GM12878 (cell line): Measurements from ENCODE around the gene LPAR5. TPM values are rescaled to one million over a fixed set of nuclear protein-coding genes. Genes with fewer than 3 reads are reported as not detected.
A peak's percentile ranks its signal among the peaks of the same experiment; 100 is the strongest.

Experiments used
- ATAC-seq: fragments of 200-7000 bp; cut with Tn5 transposase; 3 replicates; pipeline ENCODE4 v1.9.1; 2020; ENCODE audit warnings: mild to moderate bottlenecking, moderate library complexity
- BruUV-seq: library from RNA; stranded (reverse); fragments of 400-500 nt; replicated peaks from 2 replicates; lab custom pipeline; 2021; lab: Mats Ljungman, UMichigan
- CTCF ChIA-PET: fragments of 300-600 bp; sonication (Branson Sonifier 250); formaldehyde crosslinking; extraction: SDS; loops from one replicate; lab custom pipeline; 2021; ENCODE audit warnings: inconsistent platforms; lab: Yijun Ruan, JAX
- POLR2A ChIA-PET: fragments of 350-600 bp; formaldehyde crosslinking; extraction: SDS; loops from one replicate; lab custom pipeline; 2021; ENCODE audit warnings: inconsistent platforms; lab: Charles Lee
- RAD21 ChIA-PET: fragments of 300-600 bp; sonication (Branson Sonifier 250); formaldehyde crosslinking; loops from one replicate; lab custom pipeline; 2023; ENCODE audit warnings: antibody characterized with exemption; ENCODE audit not compliant: unreplicated experiment; lab: Charles Lee
- SMC1A ChIA-PET: fragments of 300-600 bp; sonication (Branson Sonifier 250); formaldehyde crosslinking; loops from one replicate; lab custom pipeline; 2023; ENCODE audit not compliant: unreplicated experiment, uncharacterized antibody; lab: Charles Lee
- DNase-seq: peaks from one replicate; pipeline ENCODE4 v3.0.0-alpha.2; 2011; ENCODE audit warnings: low read depth, low spot score
- FAIRE-seq: peaks from 3 replicates; lab custom pipeline; 2011; peaks lifted over from hg19 to GRCh38; lab: Jason Lieb, UNC
- H2AFZ ChIP-seq: 2 replicates; pipeline ENCODE4 v1.6.0; 2011; ENCODE audit warnings: low read depth, low read length, control low read depth; ENCODE audit not compliant: control insufficient read depth
- H3K27ac ChIP-seq: 2 replicates; pipeline ENCODE4 v1.5.1; 2011; ENCODE audit warnings: control low read depth; ENCODE audit not compliant: control insufficient read depth, insufficient read depth
- H3K27me3 ChIP-seq, 2 experiments: replicated peaks in 1 of 2; 2 replicates each; pipeline versions ENCODE4 v1.6.0 to v1.6.1; 2011; ENCODE audit warnings: low read length in 1 of 2; ENCODE audit not compliant: control insufficient read depth in 2 of 2, insufficient read depth in 2 of 2
- H3K36me3 ChIP-seq, 2 experiments: 2 replicates each; pipeline ENCODE4 v1.5.1; 2011; ENCODE audit warnings: low read length in 1 of 2; ENCODE audit not compliant: control insufficient read depth in 2 of 2, insufficient read depth in 2 of 2
- H3K4me1 ChIP-seq: 2 replicates; pipeline ENCODE4 v1.6.1; 2011; ENCODE audit warnings: mild to moderate bottlenecking, low read length, moderate library complexity, mixed read lengths; ENCODE audit not compliant: control insufficient read depth, insufficient read depth
- H3K4me2 ChIP-seq: 2 replicates; pipeline ENCODE4 v1.6.0; 2011; ENCODE audit warnings: control low read depth; ENCODE audit not compliant: control insufficient read depth, insufficient read depth
- H3K4me3 ChIP-seq: fragments of 200-600 bp; sonication (generic); 2 replicates; pipeline ENCODE4 v1.5.1; 2016
- H3K79me2 ChIP-seq: 2 replicates; pipeline ENCODE4 v1.6.0; 2011; ENCODE audit warnings: low read length; ENCODE audit not compliant: control insufficient read depth, insufficient read depth
- H3K9ac ChIP-seq: 2 replicates; pipeline ENCODE4 v1.8.0; 2011; ENCODE audit warnings: low read length, control low read depth, mixed read lengths; ENCODE audit not compliant: control insufficient read depth, insufficient read depth
- H3K9me3 ChIP-seq: replicated peaks from 3 replicates; pipeline ENCODE4 v1.5.1; 2011; ENCODE audit warnings: mild to moderate bottlenecking, low read length; ENCODE audit not compliant: control insufficient read depth, insufficient read depth
- H4K20me1 ChIP-seq: 2 replicates; pipeline ENCODE4 v1.6.0; 2011; ENCODE audit not compliant: control insufficient read depth, insufficient read depth
- CEBPB ChIP-seq, 2 experiments: fragments of 150-350 bp in 1 of 2; IDR thresholded peaks; 2 replicates each; pipeline ENCODE4 v1.6.1; 2012 to 2014; ENCODE audit warnings: low read depth in 2 of 2, low read length in 2 of 2, borderline replicate concordance in 1 of 2, inconsistent platforms in 1 of 2
- EP300 ChIP-seq, 2 experiments: fragments of 150-350 bp in 1 of 2; IDR thresholded peaks; 2 replicates each; pipeline ENCODE4 v1.6.1; 2011 to 2012; ENCODE audit warnings: low read depth in 2 of 2, low read length in 2 of 2, borderline replicate concordance in 1 of 2, improper control_type of control experiment in 1 of 2, inconsistent platforms in 1 of 2; ENCODE audit not compliant: control insufficient read depth in 1 of 2
- IKZF2 ChIP-seq, 2 experiments: fragments of 450-650 bp; IDR thresholded peaks; 2 replicates each; pipeline ENCODE4 v1.6.1; 2017; ENCODE audit warnings: mild to moderate bottlenecking in 2 of 2, moderate library complexity in 2 of 2
- MTA3 ChIP-seq: IDR thresholded peaks from 2 replicates; pipeline ENCODE4 v1.6.1; 2012; ENCODE audit warnings: low read length, inconsistent platforms, borderline replicate concordance
- NFIC ChIP-seq: IDR thresholded peaks from 2 replicates; pipeline ENCODE4 v1.6.1; 2012; ENCODE audit warnings: low read depth, mild to moderate bottlenecking, inconsistent platforms, low read length, moderate library complexity
- NR2C1 ChIP-seq: fragments of 450-650 bp; IDR thresholded peaks from 2 replicates; pipeline ENCODE4 v1.6.1; 2017; ENCODE audit warnings: antibody characterized with exemption, mild to moderate bottlenecking, moderate library complexity
- PAX5 ChIP-seq: IDR thresholded peaks from 2 replicates; pipeline ENCODE4 v1.6.1; 2011; ENCODE audit warnings: low read depth, low read length, borderline replicate concordance
- POLR2A ChIP-seq: IDR thresholded peaks from 2 replicates; pipeline ENCODE4 v1.6.1; 2011; ENCODE audit warnings: low read depth, mild to moderate bottlenecking, low read length
- ZNF622 ChIP-seq: fragments of 450-650 bp; IDR thresholded peaks from 2 replicates; pipeline ENCODE4 v1.6.1; 2017; ENCODE audit warnings: mild to moderate bottlenecking, inconsistent platforms
- WGBS: methylation state at CpG from one replicate; pipeline ENCODE4 v1.1.6; 2016; ENCODE audit warnings: low lambda C conversion rate; ENCODE audit not compliant: insufficient replicate concordance, insufficient coverage; ENCODE audit errors: missing lambda C conversion rate; 5-methylcytosine and 5-hydroxymethylcytosine counted together
- in situ Hi-C: fragments of 300-500 bp; cut with MboI; formaldehyde crosslinking; loops from 9 replicates; pipeline ENCODE4 v1.14.3; 2018; ENCODE audit warnings: mixed read lengths
- intact Hi-C: fragments of 100-400 bp; cut with micrococcal nuclease; formaldehyde crosslinking; loops from one replicate; pipeline ENCODE4 v1.14.2; 2022; ENCODE audit not compliant: unreplicated experiment
- polyA plus RNA-seq, 11 experiments: library from polyadenylated mRNA; depleted of rRNA in 4 of 11; unstranded in 6 of 11; stranded (reverse) in 5 of 11; fragments of >200 nt; fragmentation: Nextera tagmentation in 4 of 11; fragmentation: Illumina TruSeq in 1 of 11; extraction: Ambion mirVana in 4 of 11; extraction: Trizol in 1 of 11; gene quantifications; 1 replicate in 1 of 11; 2 replicates in 10 of 11; pipeline versions ENCODE4 v1.2.1 to v1.2.3, GENCODE V29; 2011 to 2016; ENCODE audit warnings: inconsistent platforms in 2 of 11, missing spikeins in 2 of 11, low read depth in 1 of 11
- total RNA-seq, 4 experiments: library from RNA; depleted of rRNA in 3 of 4; stranded (reverse); fragments of >200 nt in 3 of 4; fragmentation: Illumina TruSeq in 1 of 4; extraction: Trizol in 1 of 4; gene quantifications; 2 replicates each; pipeline versions ENCODE4 v1.2.1 to v1.2.3, GENCODE V29; 2013 to 2021
- TF ChIP-seq, protein P1 (sequence below): IDR thresholded peaks from 2 replicates; pipeline ENCODE4 v1.6.1; 2012; ENCODE audit warnings: low read depth, low read length, improper control_type of control experiment

The LPAR5 gene
- total and polyA plus RNA-seq, 10 of the 15 experiments (the other 5 are each of a cell fraction or from before 2014, with no cell fraction given), result 1.3 to 7.9 (median 5.3) TPM

- TF ChIP-seq ZNF622 (no peak), NFIC (no peak), POLR2A (no peak), PAX5 (no peak), CEBPB (IDR thresholded peaks at IDR 0.05; ENCODE audit: borderline replicate concordance in 1 of 2, low read depth in 2 of 2, low read length in 2 of 2) (no peak), NR2C1 (no peak), MTA3 (no peak), EP300 (IDR thresholded peaks at IDR 0.05; ENCODE audit: borderline replicate concordance in 1 of 2, control insufficient read depth in 1 of 2, low read depth in 2 of 2, low read length in 2 of 2) (no peak)
Measured at GRCh38 chr12:6615802-6616201, 20.0 kb downstream of the LPAR5 start (continued).

DNA sequence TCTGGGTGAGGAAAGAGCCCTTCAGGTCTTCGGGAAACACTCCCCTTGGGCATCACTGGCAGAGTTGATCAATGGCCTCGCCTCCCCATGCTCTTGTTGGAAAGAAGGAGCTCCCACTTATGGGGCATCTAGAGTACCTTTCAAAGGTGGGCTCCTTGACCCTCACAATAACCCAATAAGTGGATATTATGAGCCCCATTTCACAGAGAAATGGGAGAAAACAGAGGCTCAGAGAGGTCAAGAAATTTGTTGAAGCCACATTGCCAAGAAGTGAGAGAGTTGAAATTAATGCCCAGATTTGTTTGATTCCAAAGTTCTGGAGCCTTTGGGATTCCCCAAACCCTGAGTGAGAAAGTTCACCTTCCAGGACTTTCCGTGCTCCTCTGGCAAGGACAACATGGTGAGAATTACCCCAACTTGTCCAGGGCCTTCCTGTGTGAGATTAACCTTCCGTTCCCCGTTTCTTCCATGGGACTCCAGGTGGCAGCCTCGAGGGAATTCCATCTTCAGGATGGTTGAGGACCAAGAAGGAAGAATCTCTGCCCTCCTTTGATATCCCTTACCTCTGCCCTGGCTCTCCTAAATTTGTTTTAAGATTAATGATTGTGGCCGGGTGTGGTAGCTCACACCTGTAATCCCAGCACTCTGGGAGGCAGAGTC is 21.1 kb downstream of the LPAR5 start:
- Histone ChIP-seq H3K4me2 (no peak overlapping the region), H3K27me3 (no peaks in the 10 kb centered on the region), H2AFZ (peak overlapping the region; percentile 47), H3K27ac (no peak overlapping the region), H3K4me3 (no peak overlapping the region), H4K20me1 (no peaks in the 10 kb centered on the region), H3K36me3 (no peaks in the 10 kb centered on the region; a peak in 1 of 4 replicates), H3K9me3 (no peaks in the 10 kb centered on the region), H3K79me2 (no peaks in the 10 kb centered on the region), H3K4me1 (peaks cover 28% of the 10 kb centered on the region), H3K9ac (no peak overlapping the region)
- intact Hi-C loops, result loop anchor here (5.0 kb wide), 1 partner anchor 48 kb away; the partner anchor contains the start of gene ING4
- ChIA-PET CTCF (interaction anchor here (0.7 to 3.9 kb wide), 13 partner anchors 10 to 83 kb away, joined by 3 to 21 read pairs (median 4); partner anchors contain the start of genes NOP2 and ZNF384), RAD21 (interaction anchor here (1.0 to 2.6 kb wide), 8 partner anchors 8 to 68 kb away, joined by 3 to 13 read pairs (median 4); partner anchors contain the start of gene LPAR5), SMC1A (interaction anchor here (1.3 to 3.7 kb wide), 7 partner anchors 9 to 74 kb away, joined by 3 to 13 read pairs (median 5); partner anchors contain the start of gene ZNF384), POLR2A (interaction anchor here (0.7 to 2.5 kb wide), 9 partner anchors 10 to 237 kb away, joined by 3 to 9 read pairs (median 4); partner anchors contain the start of genes CDCA3, LPAR5, PTMS and USP5)
- in situ Hi-C loops, result loop anchor here (5.0 kb wide), 1 partner anchor 68 kb away; no protein-coding TSS in a partner anchor
- no TSS peak for BruUV-seq
- FAIRE-seq (no peak), DNase-seq (no peak), ATAC-seq (no peak)
- WGBS, result 94% methylated on average over 7 of the region's 7 CpGs
- TF ChIP-seq, protein P1, sequence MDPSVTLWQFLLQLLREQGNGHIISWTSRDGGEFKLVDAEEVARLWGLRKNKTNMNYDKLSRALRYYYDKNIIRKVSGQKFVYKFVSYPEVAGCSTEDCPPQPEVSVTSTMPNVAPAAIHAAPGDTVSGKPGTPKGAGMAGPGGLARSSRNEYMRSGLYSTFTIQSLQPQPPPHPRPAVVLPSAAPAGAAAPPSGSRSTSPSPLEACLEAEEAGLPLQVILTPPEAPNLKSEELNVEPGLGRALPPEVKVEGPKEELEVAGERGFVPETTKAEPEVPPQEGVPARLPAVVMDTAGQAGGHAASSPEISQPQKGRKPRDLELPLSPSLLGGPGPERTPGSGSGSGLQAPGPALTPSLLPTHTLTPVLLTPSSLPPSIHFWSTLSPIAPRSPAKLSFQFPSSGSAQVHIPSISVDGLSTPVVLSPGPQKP, result no peak
- TF ChIP-seq IKZF2 (IDR thresholded peaks at IDR 0.05), result 0 out of 4 replicates have a peak, but pooled peaks of 1 of the 2 experiments have one; percentile 13
